ENCODE results near the gene DOK1.

- no peak for TF ChIP-seq POLR2AphosphoS5 (IDR thresholded peaks at IDR 0.05)
- no peak for TF ChIP-seq POLR2A (IDR thresholded peaks at IDR 0.05; ENCODE audit: low read depth)
Measured at GRCh38 chr2:74581463-74581862, 26.9 kb downstream of the DOK1 start.

Measured in esophagus muscularis mucosa (tissue), 2 donors.